SK-N-SH treated with all-trans-retinoic acid at 6 μM for 48 hours (cell line): ENCODE results near the gene MAST3.

ENCODE experiments used
- ATAC-seq: fragments of 200-7000 bp; cut with Tn5 transposase; 3 replicates; pipeline ENCODE4 v1.9.1; 2020; ENCODE audit warnings: mild to moderate bottlenecking, moderate library complexity
- ARNTL ChIP-seq: fragments of 450-650 bp; formaldehyde crosslinking; IDR thresholded peaks from 2 replicates; pipeline ENCODE4 v1.5.0; 2020; ENCODE audit warnings: low read depth, mild to moderate bottlenecking, moderate library complexity, borderline replicate concordance
- BACH2 ChIP-seq: fragments of 250-450 bp; sonication (Bioruptor Pico); IDR thresholded peaks from 2 replicates; pipeline ENCODE4 v1.9.0; 2021; ENCODE audit warnings: mild to moderate bottlenecking, borderline replicate concordance
- CREB5 ChIP-seq: fragments of 250-450 bp; sonication (Bioruptor Pico); IDR thresholded peaks from 2 replicates; pipeline ENCODE4 v1.5.1; 2020; ENCODE audit warnings: low read depth, mild to moderate bottlenecking, moderate library complexity
- CSDC2 ChIP-seq: fragments of 250-450 bp; sonication (Bioruptor Pico); IDR thresholded peaks from 2 replicates; pipeline ENCODE4 v1.5.0; 2020; ENCODE audit warnings: mild to moderate bottlenecking, moderate library complexity
- GLIS3 ChIP-seq: fragments of 250-450 bp; sonication (Bioruptor Pico); IDR thresholded peaks from 2 replicates; pipeline ENCODE4 v1.5.0; 2020; ENCODE audit warnings: mild to moderate bottlenecking, moderate library complexity
- ISL1 ChIP-seq: fragments of 250-450 bp; sonication (Bioruptor Pico); IDR thresholded peaks from 2 replicates; pipeline ENCODE4 v2.1.2; 2022; ENCODE audit warnings: mild to moderate bottlenecking, moderate library complexity
- OSR1 ChIP-seq: fragments of 250-450 bp; sonication (Bioruptor Pico); IDR thresholded peaks from 2 replicates; pipeline ENCODE4 v1.8.0; 2022; ENCODE audit warnings: moderate library complexity, mild to moderate bottlenecking, inconsistent platforms
- PPARA ChIP-seq: fragments of 250-450 bp; sonication (Bioruptor Pico); IDR thresholded peaks from 2 replicates; pipeline ENCODE4 v1.5.0; 2020; ENCODE audit warnings: mild to moderate bottlenecking, borderline replicate concordance
- RARB ChIP-seq: fragments of 250-450 bp; sonication (Bioruptor Pico); IDR thresholded peaks from 2 replicates; pipeline ENCODE4 v1.8.0; 2021; ENCODE audit warnings: mild to moderate bottlenecking, moderate library complexity
- SNAI2 ChIP-seq: fragments of 250-450 bp; sonication (Bioruptor Pico); IDR thresholded peaks from 2 replicates; pipeline ENCODE4 v1.5.0; 2020; ENCODE audit warnings: mild to moderate bottlenecking, moderate library complexity
- TCF4 ChIP-seq: fragments of 250-450 bp; sonication (Bioruptor Pico); IDR thresholded peaks from 2 replicates; pipeline ENCODE4 v1.8.0; 2021; ENCODE audit warnings: mild to moderate bottlenecking, moderate library complexity, borderline replicate concordance
- TOX ChIP-seq: fragments of 250-450 bp; sonication (Bioruptor Pico); IDR thresholded peaks from 2 replicates; pipeline ENCODE4 v1.8.0; 2021; ENCODE audit warnings: mild to moderate bottlenecking, moderate library complexity, borderline replicate concordance
- TSHZ2 ChIP-seq: fragments of 250-450 bp; sonication (Bioruptor Pico); IDR thresholded peaks from 2 replicates; pipeline ENCODE4 v1.5.0; 2020; ENCODE audit warnings: mild to moderate bottlenecking, moderate library complexity
- ZC3H10 ChIP-seq: fragments of 250-450 bp; sonication (Bioruptor Pico); IDR thresholded peaks from 2 replicates; pipeline ENCODE4 v1.5.1; 2021; ENCODE audit warnings: mild to moderate bottlenecking, moderate library complexity
- ZFP3 ChIP-seq: fragments of 250-450 bp; sonication (Bioruptor Pico); IDR thresholded peaks from 2 replicates; pipeline ENCODE4 v1.5.0; 2020; ENCODE audit warnings: mild to moderate bottlenecking, moderate library complexity
- ZFP30 ChIP-seq: fragments of 450-650 bp; formaldehyde crosslinking; IDR thresholded peaks from 2 replicates; pipeline ENCODE4 v1.5.0; 2022; ENCODE audit warnings: mild to moderate bottlenecking, moderate library complexity
- ZNF565 ChIP-seq: fragments of 450-650 bp; formaldehyde crosslinking; conservative IDR thresholded peaks from 2 replicates; pipeline ENCODE4 v1.5.0; 2020; ENCODE audit warnings: low read depth, mild to moderate bottlenecking, moderate library complexity
- ZNF70 ChIP-seq: fragments of 450-650 bp; formaldehyde crosslinking; IDR thresholded peaks from 2 replicates; pipeline ENCODE4 v1.5.0; 2020; ENCODE audit warnings: mild to moderate bottlenecking, moderate library complexity
- ZNF8 ChIP-seq: fragments of 450-650 bp; formaldehyde crosslinking; IDR thresholded peaks from 2 replicates; pipeline ENCODE4 v1.5.0; 2020; ENCODE audit warnings: mild to moderate bottlenecking, moderate library complexity
- TF ChIP-seq, protein P1 (sequence below): fragments of 250-450 bp; sonication (Bioruptor Pico); IDR thresholded peaks from 2 replicates; pipeline ENCODE4 v1.8.0; 2021; ENCODE audit warnings: low read depth, mild to moderate bottlenecking, moderate library complexity, borderline replicate concordance
- TF ChIP-seq, protein P2 (sequence below): fragments of 250-450 bp; sonication (Bioruptor Pico); IDR thresholded peaks from 2 replicates; pipeline ENCODE4 v1.5.1; 2021; ENCODE audit warnings: mild to moderate bottlenecking, moderate library complexity
- TF ChIP-seq, protein P3 (sequence below): fragments of 250-450 bp; sonication (Bioruptor Pico); IDR thresholded peaks from 2 replicates; pipeline ENCODE4 v1.8.0; 2020; ENCODE audit warnings: mild to moderate bottlenecking, moderate library complexity, borderline replicate concordance

The MAST3 gene

DNA sequence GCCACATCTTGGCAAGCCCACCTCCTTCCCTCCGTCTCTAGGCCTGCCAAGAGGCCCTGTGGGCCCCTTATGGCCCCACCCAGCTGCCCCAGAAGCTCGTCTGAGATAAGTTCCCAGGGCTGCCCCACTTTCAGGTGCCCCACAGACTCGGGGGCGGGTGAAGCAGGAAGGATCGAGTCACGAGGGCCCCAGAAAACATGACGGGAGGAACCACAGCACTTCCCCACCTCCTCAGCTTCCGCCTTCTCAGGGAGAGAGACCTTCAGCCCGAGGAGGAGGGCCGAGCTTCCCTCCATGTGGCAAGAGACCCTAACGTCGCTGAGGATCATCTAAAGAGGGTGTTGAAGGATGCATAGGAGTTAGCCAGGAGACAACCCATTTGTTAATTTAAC lies 6.4 kb upstream of the MAST3 start:
- TF ChIP-seq OSR1 (CRISPR knock-in tag) (no peak), TOX (CRISPR knock-in tag) (no peak), GLIS3 (CRISPR knock-in tag) (no peak), ZFP30 (CRISPR knock-in tag) (no peak), RARB (CRISPR knock-in tag) (no peak), ZFP3 (CRISPR knock-in tag) (peak; percentile 97)
- ATAC-seq, result no peak

- ATAC-seq, result peak; percentile 24; the same call in 1 of the 3 replicates
- TF ChIP-seq ZFP3 (CRISPR knock-in tag) (peak; percentile 98), CSDC2 (CRISPR knock-in tag) (no peak)
Measured at GRCh38 chr19:18093439-18094161, 4.0 kb upstream of the MAST3 start.

DNA sequence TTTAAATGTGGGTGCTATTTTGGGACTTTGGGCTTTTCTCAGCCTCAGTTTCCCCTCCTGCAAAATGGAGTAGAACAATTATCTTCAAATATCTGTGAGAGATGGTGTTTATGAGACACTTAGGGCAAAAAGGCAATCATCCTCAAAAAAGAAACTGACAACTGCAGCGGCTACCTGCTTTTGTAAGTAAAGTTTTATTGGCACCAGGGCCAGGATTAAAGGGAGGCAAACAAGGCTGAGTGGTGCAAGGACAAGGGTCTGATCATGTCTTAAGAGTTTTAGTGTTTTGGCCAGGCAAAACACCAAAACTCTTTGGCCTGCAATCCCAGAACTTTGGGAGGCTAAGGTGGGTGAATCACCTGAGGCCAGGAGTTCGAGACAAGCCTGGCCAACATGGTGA lies 1.3 kb upstream of the MAST3 start:
- TF ChIP-seq TSHZ2 (CRISPR knock-in tag), result no peak
- TF ChIP-seq GLIS3 (CRISPR knock-in tag), result no peak
- no peak for TF ChIP-seq TOX (CRISPR knock-in tag)
- TF ChIP-seq, protein P1, sequence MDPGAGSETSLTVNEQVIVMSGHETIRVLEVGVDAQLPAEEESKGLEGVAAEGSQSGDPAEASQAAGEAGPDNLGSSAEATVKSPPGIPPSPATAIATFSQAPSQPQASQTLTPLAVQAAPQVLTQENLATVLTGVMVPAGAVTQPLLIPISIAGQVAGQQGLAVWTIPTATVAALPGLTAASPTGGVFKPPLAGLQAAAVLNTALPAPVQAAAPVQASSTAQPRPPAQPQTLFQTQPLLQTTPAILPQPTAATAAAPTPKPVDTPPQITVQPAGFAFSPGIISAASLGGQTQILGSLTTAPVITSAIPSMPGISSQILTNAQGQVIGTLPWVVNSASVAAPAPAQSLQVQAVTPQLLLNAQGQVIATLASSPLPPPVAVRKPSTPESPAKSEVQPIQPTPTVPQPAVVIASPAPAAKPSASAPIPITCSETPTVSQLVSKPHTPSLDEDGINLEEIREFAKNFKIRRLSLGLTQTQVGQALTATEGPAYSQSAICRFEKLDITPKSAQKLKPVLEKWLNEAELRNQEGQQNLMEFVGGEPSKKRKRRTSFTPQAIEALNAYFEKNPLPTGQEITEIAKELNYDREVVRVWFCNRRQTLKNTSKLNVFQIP (CRISPR knock-in tag), result no peak
- no peak for TF ChIP-seq CSDC2 (CRISPR knock-in tag)
- ATAC-seq, result no peak

GRCh38 chr19:18097993-18098890 lies 664 bp downstream of the MAST3 start:
- TF ChIP-seq ZNF565 (CRISPR knock-in tag) (no peak), TSHZ2 (CRISPR knock-in tag) (no peak), GLIS3 (CRISPR knock-in tag) (no peak), PPARA (CRISPR knock-in tag) (no peak), ZNF8 (CRISPR knock-in tag) (no peak), ARNTL (CRISPR knock-in tag) (no peak), CREB5 (CRISPR knock-in tag) (no peak), TOX (CRISPR knock-in tag) (no peak), SNAI2 (no peak), BACH2 (CRISPR knock-in tag) (no peak), CSDC2 (CRISPR knock-in tag) (no peak), TCF4 (CRISPR knock-in tag) (no peak), ZC3H10 (CRISPR knock-in tag) (no peak), OSR1 (CRISPR knock-in tag) (no peak), ISL1 (CRISPR knock-in tag) (no peak), ZFP3 (CRISPR knock-in tag) (no peak), ZNF70 (CRISPR knock-in tag) (no peak)
- TF ChIP-seq, protein P2, sequence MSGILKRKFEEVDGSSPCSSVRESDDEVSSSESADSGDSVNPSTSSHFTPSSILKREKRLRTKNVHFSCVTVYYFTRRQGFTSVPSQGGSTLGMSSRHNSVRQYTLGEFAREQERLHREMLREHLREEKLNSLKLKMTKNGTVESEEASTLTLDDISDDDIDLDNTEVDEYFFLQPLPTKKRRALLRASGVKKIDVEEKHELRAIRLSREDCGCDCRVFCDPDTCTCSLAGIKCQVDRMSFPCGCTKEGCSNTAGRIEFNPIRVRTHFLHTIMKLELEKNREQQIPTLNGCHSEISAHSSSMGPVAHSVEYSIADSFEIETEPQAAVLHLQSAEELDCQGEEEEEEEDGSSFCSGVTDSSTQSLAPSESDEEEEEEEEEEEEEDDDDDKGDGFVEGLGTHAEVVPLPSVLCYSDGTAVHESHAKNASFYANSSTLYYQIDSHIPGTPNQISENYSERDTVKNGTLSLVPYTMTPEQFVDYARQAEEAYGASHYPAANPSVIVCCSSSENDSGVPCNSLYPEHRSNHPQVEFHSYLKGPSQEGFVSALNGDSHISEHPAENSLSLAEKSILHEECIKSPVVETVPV (CRISPR knock-in tag), result no peak
- TF ChIP-seq, protein P3, sequence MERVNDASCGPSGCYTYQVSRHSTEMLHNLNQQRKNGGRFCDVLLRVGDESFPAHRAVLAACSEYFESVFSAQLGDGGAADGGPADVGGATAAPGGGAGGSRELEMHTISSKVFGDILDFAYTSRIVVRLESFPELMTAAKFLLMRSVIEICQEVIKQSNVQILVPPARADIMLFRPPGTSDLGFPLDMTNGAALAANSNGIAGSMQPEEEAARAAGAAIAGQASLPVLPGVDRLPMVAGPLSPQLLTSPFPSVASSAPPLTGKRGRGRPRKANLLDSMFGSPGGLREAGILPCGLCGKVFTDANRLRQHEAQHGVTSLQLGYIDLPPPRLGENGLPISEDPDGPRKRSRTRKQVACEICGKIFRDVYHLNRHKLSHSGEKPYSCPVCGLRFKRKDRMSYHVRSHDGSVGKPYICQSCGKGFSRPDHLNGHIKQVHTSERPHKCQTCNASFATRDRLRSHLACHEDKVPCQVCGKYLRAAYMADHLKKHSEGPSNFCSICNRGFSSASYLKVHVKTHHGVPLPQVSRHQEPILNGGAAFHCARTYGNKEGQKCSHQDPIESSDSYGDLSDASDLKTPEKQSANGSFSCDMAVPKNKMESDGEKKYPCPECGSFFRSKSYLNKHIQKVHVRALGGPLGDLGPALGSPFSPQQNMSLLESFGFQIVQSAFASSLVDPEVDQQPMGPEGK (CRISPR knock-in tag), result no peak
- TF ChIP-seq, all 23 proteins: peak for 0
- ATAC-seq, result peak; percentile 30; the same call in 2 of the 3 replicates
